OCI-LY1 (cell line): ENCODE data around the gene DIAPH3.

Experiments used
- EZH2 ChIP-seq: fragments of 200-600 bp; sonication (generic), shearing (Covaris generic); IDR thresholded peaks from 2 replicates; pipeline ENCODE4 v1.8.0; 2017; ENCODE audit warnings: borderline replicate concordance, mixed run types, mild to moderate bottlenecking, antibody characterized with exemption, low read length, moderate library complexity, mixed read lengths
- TF ChIP-seq, protein P1 (sequence below): fragments of 200-600 bp; sonication (generic), shearing (Covaris generic); IDR thresholded peaks from 2 replicates; pipeline ENCODE4 v1.5.1; 2017; ENCODE audit warnings: mild to moderate bottlenecking, antibody characterized with exemption, low read length, moderate library complexity, mixed read lengths

- TF ChIP-seq, protein P1, sequence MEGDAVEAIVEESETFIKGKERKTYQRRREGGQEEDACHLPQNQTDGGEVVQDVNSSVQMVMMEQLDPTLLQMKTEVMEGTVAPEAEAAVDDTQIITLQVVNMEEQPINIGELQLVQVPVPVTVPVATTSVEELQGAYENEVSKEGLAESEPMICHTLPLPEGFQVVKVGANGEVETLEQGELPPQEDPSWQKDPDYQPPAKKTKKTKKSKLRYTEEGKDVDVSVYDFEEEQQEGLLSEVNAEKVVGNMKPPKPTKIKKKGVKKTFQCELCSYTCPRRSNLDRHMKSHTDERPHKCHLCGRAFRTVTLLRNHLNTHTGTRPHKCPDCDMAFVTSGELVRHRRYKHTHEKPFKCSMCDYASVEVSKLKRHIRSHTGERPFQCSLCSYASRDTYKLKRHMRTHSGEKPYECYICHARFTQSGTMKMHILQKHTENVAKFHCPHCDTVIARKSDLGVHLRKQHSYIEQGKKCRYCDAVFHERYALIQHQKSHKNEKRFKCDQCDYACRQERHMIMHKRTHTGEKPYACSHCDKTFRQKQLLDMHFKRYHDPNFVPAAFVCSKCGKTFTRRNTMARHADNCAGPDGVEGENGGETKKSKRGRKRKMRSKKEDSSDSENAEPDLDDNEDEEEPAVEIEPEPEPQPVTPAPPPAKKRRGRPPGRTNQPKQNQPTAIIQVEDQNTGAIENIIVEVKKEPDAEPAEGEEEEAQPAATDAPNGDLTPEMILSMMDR = no peak
- no peak for TF ChIP-seq EZH2
These were observed 85.5 kb downstream of the DIAPH3 start for GRCh38 chr13:60078226-60078625.
